ENCODE results near the gene NELL1. TPM values are rescaled to one million over a fixed set of nuclear protein-coding genes. Genes with fewer than 3 reads are reported as not detected.
A peak's percentile ranks its signal among the peaks of the same experiment; 100 is the strongest.

Gene NELL1
- polyA plus RNA-seq, 4 donors: 0.18 to 5.1 TPM; not detected in 2

GRCh38 chr11:20632169-20632532 lies 37.2 kb upstream of the NELL1 start:
- Histone ChIP-seq H3K9me3 (ENCODE audit: control insufficient read depth in 2 of 2, insufficient read depth in 1 of 2, low read depth in 1 of 2, low read length in 1 of 2) (peaks cover 0 to 5% of the 10 kb centered on the region in 2 donors), H3K4me3 (ENCODE audit: low read depth in 1 of 3, low read length in 3 of 3) (no peak overlapping the region), H3K36me3 (ENCODE audit: control insufficient read depth in 3 of 3, insufficient read depth in 2 of 3, low read depth in 1 of 3, low read length in 3 of 3) (no peaks in the 10 kb centered on the region), H3K27me3 (ENCODE audit: control insufficient read depth in 3 of 3, insufficient read depth in 3 of 3, low read length in 3 of 3) (peaks cover 0 to 2% (median 0%) of the 10 kb centered on the region in 3 donors), H3K4me1 (ENCODE audit: control insufficient read depth in 3 of 3, insufficient read depth in 2 of 3, low read depth in 1 of 3, low read length in 2 of 3) (no peaks in the 10 kb centered on the region), H3K27ac (ENCODE audit: low read depth in 1 of 3, low read length in 2 of 3) (no peak overlapping the region)
- FAIRE-seq (no peak), DNase-seq (no peak)
- 23 to 35% (median 30%) methylated on average over 1 of the region's 1 CpG for WGBS, 3 donors

DNA sequence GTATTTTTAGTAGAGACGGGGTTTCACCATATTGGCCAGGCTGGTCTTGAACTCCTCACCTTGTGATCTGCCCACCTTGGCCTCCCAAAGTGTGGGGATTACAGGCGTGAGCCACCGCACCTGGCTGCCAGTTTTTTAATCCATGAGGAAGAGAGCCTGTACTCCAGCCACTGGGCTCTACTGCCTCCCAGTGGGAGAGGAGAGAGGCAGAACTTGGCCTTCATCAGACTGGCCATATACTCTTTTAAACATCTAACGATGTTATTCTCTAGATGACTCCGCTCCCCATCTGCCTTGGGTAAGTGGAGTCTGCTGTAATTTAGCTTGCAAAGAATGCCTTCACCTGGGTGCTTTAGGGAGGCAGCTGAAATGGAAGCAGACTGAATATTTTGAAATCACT lies 35.3 kb upstream of the NELL1 start:
- WGBS, 3 donors: 71 to 88% (median 72%) methylated on average over 4 to 5 of the region's 5 CpGs
- Histone ChIP-seq H3K36me3 (ENCODE audit: control insufficient read depth in 3 of 3, insufficient read depth in 2 of 3, low read depth in 1 of 3, low read length in 3 of 3) (no peaks in the 10 kb centered on the region), H3K27me3 (ENCODE audit: control insufficient read depth in 3 of 3, insufficient read depth in 3 of 3, low read length in 3 of 3) (peaks cover 0 to 2% (median 0%) of the 10 kb centered on the region in 3 donors), H3K27ac (ENCODE audit: low read depth in 1 of 3, low read length in 2 of 3) (no peak overlapping the region), H3K4me3 (ENCODE audit: low read depth in 1 of 3, low read length in 3 of 3) (no peak overlapping the region), H3K4me1 (ENCODE audit: control insufficient read depth in 3 of 3, insufficient read depth in 2 of 3, low read depth in 1 of 3, low read length in 2 of 3) (no peaks in the 10 kb centered on the region), H3K9me3 (ENCODE audit: control insufficient read depth in 2 of 2, insufficient read depth in 1 of 2, low read depth in 1 of 2, low read length in 1 of 2) (peaks cover 0 to 5% of the 10 kb centered on the region in 2 donors)
- FAIRE-seq (no peak), DNase-seq (no peak)

GRCh38 chr11:20634781-20635180 lies 34.6 kb upstream of the NELL1 start:
- FAIRE-seq (no peak), DNase-seq (no peak)
- Histone ChIP-seq H3K27me3 (ENCODE audit: control insufficient read depth in 3 of 3, insufficient read depth in 3 of 3, low read length in 3 of 3) (peaks cover 0 to 2% (median 0%) of the 10 kb centered on the region in 3 donors), H3K9me3 (ENCODE audit: control insufficient read depth in 2 of 2, insufficient read depth in 1 of 2, low read depth in 1 of 2, low read length in 1 of 2) (peaks cover 0 to 4% of the 10 kb centered on the region in 2 donors), H3K27ac (ENCODE audit: low read depth in 1 of 3, low read length in 2 of 3) (no peak overlapping the region), H3K4me3 (ENCODE audit: low read depth in 1 of 3, low read length in 3 of 3) (no peak overlapping the region), H3K36me3 (ENCODE audit: control insufficient read depth in 3 of 3, insufficient read depth in 2 of 3, low read depth in 1 of 3, low read length in 3 of 3) (no peaks in the 10 kb centered on the region), H3K4me1 (ENCODE audit: control insufficient read depth in 3 of 3, insufficient read depth in 2 of 3, low read depth in 1 of 3, low read length in 2 of 3) (no peaks in the 10 kb centered on the region)
- 56 to 75% (median 59%) methylated on average over 7 of the region's 7 CpGs for WGBS, 3 donors

DNA sequence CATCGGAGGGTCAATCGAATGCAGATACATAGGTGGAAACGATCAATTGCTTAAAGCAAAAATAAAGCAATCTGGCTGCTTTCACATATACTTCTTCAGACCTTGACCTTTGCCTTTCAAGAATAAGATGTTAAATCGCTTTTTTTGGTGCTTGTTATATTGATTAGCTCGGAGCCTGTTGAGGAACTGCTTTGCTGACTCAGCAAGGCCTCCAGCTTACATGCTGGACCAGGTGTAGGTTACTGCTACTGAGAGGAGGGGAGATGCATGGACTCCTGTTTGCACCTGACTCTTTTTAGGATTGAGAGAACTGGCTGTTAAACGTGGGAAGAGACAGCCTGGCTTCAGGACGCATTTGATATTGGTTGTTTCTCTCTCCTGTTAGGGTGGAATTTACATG lies 31.3 kb upstream of the NELL1 start:
- FAIRE-seq (no peak), DNase-seq (no peak)
- H3K27me3 ChIP-seq (ENCODE audit: control insufficient read depth in 3 of 3, insufficient read depth in 3 of 3, low read length in 3 of 3): peaks cover 0 to 4% (median 2%) of the 10 kb centered on the region in 3 donors
- no peaks in the 10 kb centered on the region for H3K9me3 ChIP-seq (ENCODE audit: control insufficient read depth in 2 of 2, insufficient read depth in 1 of 2, low read depth in 1 of 2, low read length in 1 of 2)
- WGBS, 3 donors: 60 to 66% (median 63%) methylated on average over 7 of the region's 7 CpGs
- H3K27ac ChIP-seq (ENCODE audit: low read depth in 1 of 3, low read length in 2 of 3): no peak overlapping the region
- H3K4me3 ChIP-seq (ENCODE audit: low read depth in 1 of 3, low read length in 3 of 3): no peak overlapping the region
- H3K36me3 ChIP-seq (ENCODE audit: control insufficient read depth in 3 of 3, insufficient read depth in 2 of 3, low read depth in 1 of 3, low read length in 3 of 3): no peaks in the 10 kb centered on the region
- no peaks in the 10 kb centered on the region for H3K4me1 ChIP-seq (ENCODE audit: control insufficient read depth in 3 of 3, insufficient read depth in 2 of 3, low read depth in 1 of 3, low read length in 2 of 3)

DNA sequence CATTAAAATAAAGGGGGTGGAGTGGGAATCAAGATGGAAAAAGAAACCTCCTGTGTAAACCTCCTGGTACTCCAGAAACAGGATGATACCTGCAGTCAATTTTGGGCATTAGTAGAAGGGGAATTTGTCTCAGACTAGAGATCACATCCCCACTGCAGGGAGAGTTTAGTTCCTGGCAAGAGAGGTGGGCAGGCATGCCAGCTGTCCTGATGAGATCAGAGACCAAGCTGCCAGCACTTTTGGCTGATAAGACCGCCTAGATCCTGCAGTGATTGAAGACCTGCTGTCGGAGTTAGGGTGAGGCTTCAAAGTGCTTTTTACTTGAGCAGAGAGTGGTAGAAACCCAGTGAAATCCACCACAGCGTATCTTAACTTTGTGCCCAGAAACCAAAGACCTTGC lies 29.7 kb upstream of the NELL1 start:
- H3K36me3 ChIP-seq (ENCODE audit: control insufficient read depth in 3 of 3, insufficient read depth in 2 of 3, low read depth in 1 of 3, low read length in 3 of 3): no peaks in the 10 kb centered on the region
- H3K4me1 ChIP-seq (ENCODE audit: control insufficient read depth in 3 of 3, insufficient read depth in 2 of 3, low read depth in 1 of 3, low read length in 2 of 3): no peaks in the 10 kb centered on the region
- DNase-seq (no peak), FAIRE-seq (no peak)
- H3K27me3 ChIP-seq (ENCODE audit: control insufficient read depth in 3 of 3, insufficient read depth in 3 of 3, low read length in 3 of 3): peaks cover 0 to 4% (median 2%) of the 10 kb centered on the region in 3 donors
- no peak overlapping the region for H3K4me3 ChIP-seq (ENCODE audit: low read depth in 1 of 3, low read length in 3 of 3)
- 45 to 49% (median 46%) methylated on average over 3 of the region's 3 CpGs for WGBS, 3 donors
- H3K9me3 ChIP-seq (ENCODE audit: control insufficient read depth in 2 of 2, insufficient read depth in 1 of 2, low read depth in 1 of 2, low read length in 1 of 2): no peaks in the 10 kb centered on the region
- no peak overlapping the region for H3K27ac ChIP-seq (ENCODE audit: low read depth in 1 of 3, low read length in 2 of 3)

DNA sequence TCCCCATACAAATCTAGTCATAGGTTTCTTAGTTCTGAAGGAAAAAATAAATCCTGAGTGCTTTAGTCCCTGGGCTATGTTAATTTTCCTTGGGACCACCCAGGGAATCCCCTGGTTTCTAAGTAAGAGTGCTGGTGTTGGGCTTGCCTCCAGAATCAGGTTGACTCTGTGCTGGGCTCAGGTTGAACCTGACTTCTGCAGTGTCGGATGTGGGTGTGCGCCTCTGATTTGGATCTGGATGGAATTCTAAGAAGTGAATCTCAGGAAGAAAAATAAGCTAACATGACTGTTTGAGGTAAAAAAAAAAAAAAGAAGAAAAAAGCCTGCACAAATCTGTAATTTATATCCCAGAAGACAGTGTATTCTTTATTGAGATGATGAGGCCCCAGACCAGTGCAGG lies 29.0 kb upstream of the NELL1 start:
- Histone ChIP-seq H3K9me3 (ENCODE audit: control insufficient read depth in 2 of 2, insufficient read depth in 1 of 2, low read depth in 1 of 2, low read length in 1 of 2) (no peaks in the 10 kb centered on the region), H3K27me3 (ENCODE audit: control insufficient read depth in 3 of 3, insufficient read depth in 3 of 3, low read length in 3 of 3) (peaks cover 0 to 4% (median 2%) of the 10 kb centered on the region in 3 donors), H3K4me3 (ENCODE audit: low read depth in 1 of 3, low read length in 3 of 3) (no peak overlapping the region), H3K4me1 (ENCODE audit: control insufficient read depth in 3 of 3, insufficient read depth in 2 of 3, low read depth in 1 of 3, low read length in 2 of 3) (no peaks in the 10 kb centered on the region), H3K27ac (ENCODE audit: low read depth in 1 of 3, low read length in 2 of 3) (no peak overlapping the region), H3K36me3 (ENCODE audit: control insufficient read depth in 3 of 3, insufficient read depth in 2 of 3, low read depth in 1 of 3, low read length in 3 of 3) (no peaks in the 10 kb centered on the region)
- no peak for FAIRE-seq
- 90 to 100% (median 97%) methylated on average over 2 of the region's 2 CpGs for WGBS, 3 donors
- no peak for DNase-seq

GRCh38 chr11:20644360-20644759 lies 25.0 kb upstream of the NELL1 start:
- Histone ChIP-seq H3K27me3 (ENCODE audit: control insufficient read depth in 3 of 3, insufficient read depth in 3 of 3, low read length in 3 of 3) (peaks cover 0 to 6% (median 0%) of the 10 kb centered on the region in 3 donors), H3K27ac (ENCODE audit: low read depth in 1 of 3, low read length in 2 of 3) (no peak overlapping the region), H3K36me3 (ENCODE audit: control insufficient read depth in 3 of 3, insufficient read depth in 2 of 3, low read depth in 1 of 3, low read length in 3 of 3) (no peaks in the 10 kb centered on the region), H3K4me3 (ENCODE audit: low read depth in 1 of 3, low read length in 3 of 3) (no peak overlapping the region), H3K4me1 (ENCODE audit: control insufficient read depth in 3 of 3, insufficient read depth in 2 of 3, low read depth in 1 of 3, low read length in 2 of 3) (no peaks in the 10 kb centered on the region), H3K9me3 (ENCODE audit: control insufficient read depth in 2 of 2, insufficient read depth in 1 of 2, low read depth in 1 of 2, low read length in 1 of 2) (no peaks in the 10 kb centered on the region)
- WGBS, 3 donors: 77 to 85% (median 81%) methylated on average over 4 of the region's 4 CpGs
- FAIRE-seq (no peak), DNase-seq (no peak)

GRCh38 chr11:20647976-20648565 lies 21.3 kb upstream of the NELL1 start:
- Histone ChIP-seq H3K27me3 (ENCODE audit: control insufficient read depth in 3 of 3, insufficient read depth in 3 of 3, low read length in 3 of 3) (peaks cover 0 to 2% (median 0%) of the 10 kb centered on the region in 3 donors), H3K36me3 (ENCODE audit: control insufficient read depth in 3 of 3, insufficient read depth in 2 of 3, low read depth in 1 of 3, low read length in 3 of 3) (no peaks in the 10 kb centered on the region), H3K27ac (ENCODE audit: low read depth in 1 of 3, low read length in 2 of 3) (no peak overlapping the region), H3K4me3 (ENCODE audit: low read depth in 1 of 3, low read length in 3 of 3) (no peak overlapping the region), H3K9me3 (ENCODE audit: control insufficient read depth in 2 of 2, insufficient read depth in 1 of 2, low read depth in 1 of 2, low read length in 1 of 2) (no peaks in the 10 kb centered on the region), H3K4me1 (ENCODE audit: control insufficient read depth in 3 of 3, insufficient read depth in 2 of 3, low read depth in 1 of 3, low read length in 2 of 3) (no peaks in the 10 kb centered on the region)
- 36 to 43% (median 39%) methylated on average over 4 of the region's 4 CpGs for WGBS, 3 donors
- DNase-seq: peak; percentile 59 to 63
- FAIRE-seq: no peak

All from small intestine (tissue), 7 donors.